H1 (cell line): ENCODE measurements around the gene FAM222B. TPM values are rescaled to one million over a fixed set of nuclear protein-coding genes. Genes with fewer than 3 reads are reported as not detected.

Experiments
- CTCF ChIA-PET: fragments of 300-600 bp; sonication (Branson Sonifier 250); formaldehyde crosslinking; loops from one replicate; lab custom pipeline; 2021; ENCODE audit not compliant: partially characterized antibody; lab: Charles Lee
- POLR2A ChIA-PET: fragments of 300-600 bp; sonication (Branson Sonifier 250); formaldehyde crosslinking; loops from one replicate; lab custom pipeline; 2021; ENCODE audit warnings: inconsistent platforms; ENCODE audit not compliant: partially characterized antibody; lab: Charles Lee
- DNase-seq, 2 experiments: peaks; one replicate each; pipeline versions ENCODE4 v3.0.0 to v3.0.0-alpha.2; 2010 to 2022; ENCODE audit warnings: low spot score in 2 of 2, low read depth in 1 of 2, mixed read lengths in 1 of 2
- FAIRE-seq: peaks from 2 replicates; lab custom pipeline; 2011; peaks lifted over from hg19 to GRCh38; lab: Jason Lieb, UNC
- H2AFZ ChIP-seq: 2 replicates; pipeline ENCODE4 v1.8.1; 2012; ENCODE audit warnings: low read length, inconsistent platforms
- H2AK5ac ChIP-seq: 2 replicates; pipeline ENCODE4 v1.6.1; 2013; ENCODE audit warnings: low read depth, low read length
- H2BK120ac ChIP-seq: replicated peaks from 2 replicates; pipeline ENCODE3; 2013; ENCODE audit warnings: low read depth, low read length, inconsistent platforms
- H2BK12ac ChIP-seq: 2 replicates; pipeline ENCODE4 v1.6.1; 2013; ENCODE audit warnings: low read depth, low read length
- H2BK15ac ChIP-seq: 2 replicates; pipeline ENCODE4 v1.6.1; 2013; ENCODE audit warnings: low read length
- H2BK20ac ChIP-seq: 2 replicates; pipeline ENCODE4 v1.6.1; 2013; ENCODE audit warnings: low read length
- H2BK5ac ChIP-seq: 2 replicates; pipeline ENCODE4 v1.6.1; 2013; ENCODE audit warnings: low read depth, low read length
- H3K14ac ChIP-seq: 2 replicates; pipeline ENCODE4 v1.6.1; 2013; ENCODE audit warnings: inconsistent platforms; ENCODE audit not compliant: insufficient read length
- H3K18ac ChIP-seq: 2 replicates; pipeline ENCODE4 v1.6.1; 2013; ENCODE audit warnings: low read length; ENCODE audit errors: extremely low read depth
- H3K23ac ChIP-seq: 2 replicates; pipeline ENCODE4 v1.6.1; 2013; ENCODE audit warnings: inconsistent platforms; ENCODE audit not compliant: insufficient read length
- H3K23me2 ChIP-seq: 2 replicates; pipeline ENCODE4 v1.6.1; 2013; ENCODE audit warnings: low read depth, low read length
- H3K27ac ChIP-seq: 2 replicates; pipeline ENCODE4 v1.6.1; 2011; ENCODE audit warnings: low read depth, low read length, inconsistent platforms
- H3K27me3 ChIP-seq, 4 experiments: replicated peaks in 1 of 4; 1 replicate in 1 of 4; 2 replicates in 3 of 4; pipeline versions ENCODE4 v1.6.1 to v1.8.1; 2011 to 2013; ENCODE audit warnings: low read length in 3 of 4, mild to moderate bottlenecking in 3 of 4, inconsistent platforms in 2 of 4, mixed read lengths in 2 of 4, moderate library complexity in 1 of 4; ENCODE audit not compliant: control insufficient read depth in 3 of 4, insufficient read depth in 3 of 4; ENCODE audit errors: extremely low read depth in 1 of 4
- H3K36me3 ChIP-seq, 4 experiments: 2 replicates each; pipeline versions ENCODE4 v1.6.1 to v1.8.1; 2011 to 2013; ENCODE audit warnings: mild to moderate bottlenecking in 4 of 4, low read length in 3 of 4, moderate library complexity in 2 of 4, control low read depth in 1 of 4, inconsistent platforms in 1 of 4; ENCODE audit not compliant: insufficient read depth in 4 of 4, control insufficient read depth in 2 of 4
- H3K4ac ChIP-seq: replicated peaks from 2 replicates; pipeline ENCODE3; 2013; ENCODE audit warnings: low read length, low read depth, mixed read lengths, inconsistent platforms; ENCODE audit not compliant: insufficient read length
- H3K4me1 ChIP-seq, 4 experiments: replicated peaks in 1 of 4; 1 replicate in 1 of 4; 2 replicates in 3 of 4; pipeline versions ENCODE4 v1.6.1 to v1.8.1; 2011 to 2013; ENCODE audit warnings: low read length in 3 of 4, inconsistent platforms in 2 of 4, mixed read lengths in 1 of 4; ENCODE audit not compliant: insufficient read depth in 4 of 4, control insufficient read depth in 3 of 4
- H3K4me2 ChIP-seq, 2 experiments: 2 replicates each; pipeline versions ENCODE4 v1.6.1 to v1.8.1; 2011 to 2013; ENCODE audit warnings: low read depth in 2 of 2, low read length in 2 of 2, control low read depth in 1 of 2, inconsistent platforms in 1 of 2, mild to moderate bottlenecking in 1 of 2; ENCODE audit not compliant: insufficient read depth in 1 of 2
- H3K4me3 ChIP-seq, 4 experiments: fragments of 200-600, 300-600 bp in 1 of 4; sonication (generic), shearing (Covaris generic), sonication (Bioruptor Twin) in 1 of 4; 2 replicates each; pipeline versions ENCODE4 v1.5.1 to v1.8.1; 2011 to 2016; ENCODE audit warnings: low read length in 4 of 4, low read depth in 3 of 4, control low read depth in 2 of 4, inconsistent platforms in 2 of 4, mild to moderate bottlenecking in 2 of 4, mixed read lengths in 1 of 4, moderate library complexity in 1 of 4; ENCODE audit not compliant: insufficient read depth in 2 of 4; ENCODE audit errors: extremely low read depth in 1 of 4
- H3K56ac ChIP-seq: replicated peaks from 2 replicates; pipeline ENCODE3; 2013; ENCODE audit warnings: low read depth, mild to moderate bottlenecking, mixed read lengths, low read length, inconsistent platforms; ENCODE audit not compliant: insufficient read length
- H3K79me1 ChIP-seq: 2 replicates; pipeline ENCODE4 v1.6.1; 2013; ENCODE audit warnings: low read depth, low read length, control low read depth
- H3K79me2 ChIP-seq, 2 experiments: 2 replicates each; pipeline versions ENCODE4 v1.6.1 to v1.8.1; 2012 to 2013; ENCODE audit warnings: low read length in 2 of 2, mild to moderate bottlenecking in 2 of 2, inconsistent platforms in 1 of 2; ENCODE audit not compliant: insufficient read depth in 2 of 2, control insufficient read depth in 1 of 2
- H3K9ac ChIP-seq, 4 experiments: replicated peaks in 1 of 4; 1 replicate in 1 of 4; 2 replicates in 3 of 4; pipeline versions ENCODE4 v1.6.1 to v1.8.1; 2011 to 2013; ENCODE audit warnings: low read depth in 3 of 4, low read length in 3 of 4, control low read depth in 2 of 4, mild to moderate bottlenecking in 2 of 4, moderate library complexity in 2 of 4, inconsistent platforms in 1 of 4; ENCODE audit errors: extremely low read depth in 1 of 4
- H3K9me3 ChIP-seq, 2 experiments: 2 replicates each; pipeline versions ENCODE4 v1.6.1 to v1.8.1; 2012 to 2013; ENCODE audit warnings: mild to moderate bottlenecking in 2 of 2, moderate library complexity in 2 of 2, control low read depth in 1 of 2, inconsistent platforms in 1 of 2, low read depth in 1 of 2, low read length in 1 of 2, mixed read lengths in 1 of 2; ENCODE audit not compliant: insufficient read depth in 2 of 2
- H4K20me1 ChIP-seq, 2 experiments: replicated peaks in 1 of 2; 2 replicates each; pipeline versions ENCODE3 to v1.8.1; 2011 to 2013; ENCODE audit warnings: inconsistent platforms in 2 of 2, low read length in 2 of 2, mild to moderate bottlenecking in 1 of 2; ENCODE audit not compliant: insufficient read depth in 2 of 2, control insufficient read depth in 1 of 2
- H4K5ac ChIP-seq: 2 replicates; pipeline ENCODE4 v1.6.1; 2013; ENCODE audit warnings: low read length, low read depth, mixed read lengths, inconsistent platforms; ENCODE audit not compliant: insufficient read length
- H4K8ac ChIP-seq: 2 replicates; pipeline ENCODE4 v1.8.0; 2013; ENCODE audit warnings: mild to moderate bottlenecking, moderate library complexity, low read length, inconsistent platforms; ENCODE audit not compliant: insufficient read depth; ENCODE audit errors: extremely low read depth
- H4K91ac ChIP-seq: replicated peaks from 2 replicates; pipeline ENCODE3; 2013; ENCODE audit warnings: low read length, mixed read lengths, inconsistent platforms; ENCODE audit not compliant: insufficient read length
- CHD2 ChIP-seq: IDR thresholded peaks from 2 replicates; pipeline ENCODE4 v1.6.1; 2012; ENCODE audit warnings: low read length, improper control_type of control experiment
- CTBP2 ChIP-seq: IDR thresholded peaks from 2 replicates; pipeline ENCODE4 v1.7.0; 2011; ENCODE audit warnings: borderline replicate concordance, mild to moderate bottlenecking, moderate library complexity, mixed read lengths, low read length; ENCODE audit not compliant: insufficient read depth, insufficient read length
- FOSL1 ChIP-seq: IDR thresholded peaks from 2 replicates; pipeline ENCODE4 v1.6.1; 2011; ENCODE audit warnings: mild to moderate bottlenecking, low read depth, low read length, moderate library complexity; ENCODE audit not compliant: insufficient read depth
- GABPA ChIP-seq: IDR thresholded peaks from 2 replicates; pipeline ENCODE4 v1.6.1; 2011; ENCODE audit warnings: mild to moderate bottlenecking, low read length, moderate library complexity, borderline replicate concordance; ENCODE audit not compliant: insufficient read depth
- KDM5A ChIP-seq: fragments of 200-600 bp; IDR thresholded peaks from 2 replicates; pipeline ENCODE4 v1.7.1; 2012; ENCODE audit warnings: mild to moderate bottlenecking, low read length, inconsistent platforms, mixed read lengths
- POLR2A ChIP-seq, 2 experiments: IDR thresholded peaks; 1 replicate in 1 of 2; 2 replicates in 1 of 2; pipeline ENCODE4 v1.6.1; 2011; ENCODE audit warnings: low read depth in 2 of 2, low read length in 2 of 2, mild to moderate bottlenecking in 2 of 2; ENCODE audit errors: control extremely low read depth in 1 of 2
- RNF2 ChIP-seq: fragments of 200-900, 300-1000 bp; sonication (generic); IDR thresholded peaks from 2 replicates; pipeline ENCODE4 v1.7.1; 2016; ENCODE audit warnings: borderline replicate concordance, low read depth, mild to moderate bottlenecking, antibody characterized with exemption, low read length; ENCODE audit not compliant: poor library complexity, severe bottlenecking; ENCODE audit errors: missing control alignments
- SP1 ChIP-seq: IDR thresholded peaks from 2 replicates; pipeline ENCODE4 v1.6.1; 2011; ENCODE audit warnings: low read depth, low read length
- SP2 ChIP-seq: IDR thresholded peaks from 2 replicates; pipeline ENCODE4 v1.6.1; 2012; ENCODE audit warnings: mild to moderate bottlenecking, low read length, inconsistent platforms
- TCF12 ChIP-seq: IDR thresholded peaks from 2 replicates; pipeline ENCODE4 v1.6.1; 2011; ENCODE audit warnings: low read depth, mild to moderate bottlenecking, low read length
- WGBS, 2 experiments: shearing (Covaris generic) in 1 of 2; methylation state at CpG; one replicate each; pipeline versions ENCODE4 v1.1.6 to v1.1.7; 2013 to 2015; ENCODE audit warnings: low lambda C conversion rate in 2 of 2, mixed read lengths in 2 of 2, inconsistent platforms in 1 of 2, low coverage in 1 of 2, missing lambda C conversion rate in 1 of 2; ENCODE audit not compliant: insufficient replicate concordance in 2 of 2, insufficient coverage in 1 of 2, insufficient read length in 1 of 2; ENCODE audit errors: extremely low coverage in 1 of 2, missing lambda C conversion rate in 1 of 2; 5-methylcytosine and 5-hydroxymethylcytosine counted together
- polyA plus RNA-seq, 7 experiments: library from polyadenylated mRNA; depleted of rRNA in 3 of 7; stranded (reverse) in 5 of 7; unstranded in 2 of 7; fragments of >200 nt in 5 of 7; fragments of 200-250 nt in 2 of 7; gene quantifications; 1 replicate in 5 of 7; 2 replicates in 1 of 7; 4 replicates in 1 of 7; pipeline versions ENCODE4 v1.2.1 to v1.2.3, GENCODE V29; 2011 to 2013; ENCODE audit warnings: missing spikeins in 2 of 7, mixed read lengths in 2 of 7
- total RNA-seq: library from RNA; stranded (reverse); fragmentation: NEBNext Ultra II Directional; extraction: Animal tissue kit (Norgen Biotek cat#: 25700); gene quantifications from 2 replicates; pipeline ENCODE4 v1.2.1, GENCODE V29; 2021

FAM222B gene
- total and polyA plus RNA-seq, 2 of the 8 experiments (the other 6 are each of a cell fraction or from before 2014, with no cell fraction given) = 42.1 to 81.7 TPM

DNA sequence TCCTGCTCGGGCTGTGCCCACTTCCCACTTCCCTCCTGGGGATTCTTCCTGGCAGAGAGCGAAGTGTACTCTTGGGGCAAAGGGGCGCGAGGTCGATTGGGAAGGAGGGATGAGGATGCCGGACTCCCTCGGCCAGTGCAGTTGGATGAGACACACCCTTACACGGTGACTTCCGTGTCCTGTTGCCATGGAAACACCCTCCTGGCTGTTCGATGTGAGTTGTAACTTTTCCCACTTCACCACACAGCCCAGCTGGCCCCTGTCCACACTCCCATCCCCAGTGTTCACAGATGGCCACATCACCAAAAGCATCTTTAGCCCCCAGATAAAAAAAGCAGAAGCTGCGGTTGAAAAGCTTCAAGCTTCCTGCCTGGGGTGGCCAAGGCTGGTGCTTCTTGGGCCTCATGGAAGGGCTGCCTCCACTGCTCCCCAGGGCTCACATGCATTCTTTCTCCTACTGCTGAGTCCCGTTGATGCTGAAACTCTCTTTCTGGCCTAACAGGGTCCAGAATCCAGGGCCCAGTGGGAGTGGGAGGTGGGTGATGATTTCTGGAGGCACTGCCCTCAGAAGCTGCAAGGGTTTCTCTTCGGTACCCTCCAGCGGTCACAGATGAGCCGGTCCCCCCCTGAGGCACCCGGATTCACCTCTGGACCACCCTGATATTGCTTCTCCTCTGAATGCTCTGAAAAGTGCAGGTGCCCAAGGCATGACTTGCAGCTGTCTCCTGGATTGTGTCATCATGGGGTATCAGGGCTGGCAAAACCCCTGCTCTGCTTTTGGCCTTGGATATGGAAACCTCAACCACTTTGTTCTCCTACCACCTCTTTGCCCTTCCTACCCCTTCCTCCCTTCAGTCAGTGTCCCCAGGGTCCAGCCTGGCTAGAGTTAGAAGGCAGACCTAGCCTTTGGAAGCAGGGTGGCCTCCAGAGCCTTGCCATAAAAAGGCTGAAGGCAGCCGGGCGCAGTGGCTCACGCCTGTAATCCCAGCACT is 100.9 kb downstream of the FAM222B start:
- no peak overlapping the region for H3K4me2 ChIP-seq
- H3K18ac ChIP-seq = no peak overlapping the region; the same call in none of the 2 replicates
- H2BK15ac ChIP-seq = 0 out of 2 replicates have a peak overlapping the region, but pooled peaks have one; percentile 31
- peak overlapping the region; percentile 81 for H4K91ac ChIP-seq
- DNase-seq (no peak), FAIRE-seq (no peak)
- no peak overlapping the region for H2BK120ac ChIP-seq
- H3K79me1 ChIP-seq = peaks cover 11% of the 10 kb centered on the region; the same call in 1 of the 2 replicates
- no peak overlapping the region for H2BK20ac ChIP-seq
- peak overlapping the region; percentile 16 for H4K5ac ChIP-seq
- H4K8ac ChIP-seq = peak overlapping the region; percentile 45; the same call in 1 of the 2 replicates
- H3K14ac ChIP-seq = no peak overlapping the region
- POLR2A ChIA-PET = interaction anchor here (0.7 to 15.3 kb wide), 8 partner anchors 13 to 208 kb away, joined by 3 to 813 read pairs (median 4); partner anchors contain the start of genes FLOT2, NEK8, RPL23A and TLCD1
- no peaks in the 10 kb centered on the region for H3K27me3 ChIP-seq
- 0 out of 2 replicates have a peak overlapping the region, but pooled peaks have one; percentile 75 for H2BK12ac ChIP-seq
- H2AFZ ChIP-seq = no peak overlapping the region
- 0 out of 7 replicates have a peak overlapping the region, but pooled peaks of 1 of the 4 experiments have one; percentile 7 for H3K9ac ChIP-seq
- H3K4me1 ChIP-seq = peaks cover 0 to 14% (median 12%) of the 10 kb centered on the region in 4 experiments; a peak in 6 of 7 replicates
- H3K4ac ChIP-seq = peak overlapping the region; percentile 88
- 0 out of 2 replicates have a peak overlapping the region, but pooled peaks have one; percentile 86 for H2AK5ac ChIP-seq
- no peak overlapping the region for H3K23ac ChIP-seq
- H3K56ac ChIP-seq = no peak overlapping the region
- peaks cover 23% of the 10 kb centered on the region for H3K23me2 ChIP-seq
- WGBS, 2 experiments = 94% methylated on average over 19 of the region's 19 CpGs; no CpG with 5 or more reads in 1 of the 2 experiments
- peaks cover 19 to 24% of the 10 kb centered on the region in 2 experiments for H3K79me2 ChIP-seq
- H3K9me3 ChIP-seq = no peaks in the 10 kb centered on the region
- H3K4me3 ChIP-seq = no peak overlapping the region
- CTCF ChIA-PET = interaction anchor here (0.6 to 5.6 kb wide), 6 partner anchors 8 to 107 kb away, joined by 3 to 70 read pairs (median 5); partner anchors contain the start of genes NEK8 and TLCD1
- peak overlapping the region; percentile 83 for H2BK5ac ChIP-seq
- H3K27ac ChIP-seq = peak overlapping the region; percentile 7; the same call in 1 of the 2 replicates
- H4K20me1 ChIP-seq = peaks cover 10 to 12% of the 10 kb centered on the region in 2 experiments
- H3K36me3 ChIP-seq = peaks cover 6 to 13% (median 10%) of the 10 kb centered on the region in 4 experiments; a peak in 5 of 8 replicates
- TF ChIP-seq FOSL1 (no peak), CHD2 (no peak), RNF2 (no peak), POLR2A (IDR thresholded peaks at IDR 0.05; ENCODE audit: control extremely low read depth in 1 of 2, low read depth in 2 of 2, low read length in 2 of 2) (no peak), KDM5A (no peak), CTBP2 (no peak), TCF12 (no peak), GABPA (no peak), SP1 (no peak), SP2 (no peak)
